ENCODE measurements around the gene SPRY1. TPM values are rescaled to one million over a fixed set of nuclear protein-coding genes. Genes with fewer than 3 reads are reported as not detected.
A peak's percentile ranks its signal among the peaks of the same experiment; 100 is the strongest.

Gene SPRY1
- total RNA-seq, 1 donor from 2014 or later: 134 TPM

GRCh38 chr4:123435246-123436113, 38.9 kb downstream of the SPRY1 start:
- Histone ChIP-seq H3K9me3 (no peaks in the 10 kb centered on the region), H3K4me1 (no peaks in the 10 kb centered on the region), H3K4me3 (no peak overlapping the region), H3K36me3 (no peaks in the 10 kb centered on the region), H3K27me3 (no peaks in the 10 kb centered on the region), H3K27ac (no peak overlapping the region)
- ATAC-seq (peak; percentile 37), DNase-seq (no peak)
- intact Hi-C loops (cut with DNase I): no loop called here
- TF ChIP-seq CTCF (IDR thresholded peaks at IDR 0.05): no peak

GRCh38 chr4:123438031-123438430, 41.4 kb downstream of the SPRY1 start:
- Histone ChIP-seq H3K4me1 (peaks cover 4% of the 10 kb centered on the region), H3K4me3 (no peak overlapping the region), H3K36me3 (no peaks in the 10 kb centered on the region), H3K27ac (no peak overlapping the region), H3K9me3 (no peaks in the 10 kb centered on the region), H3K27me3 (no peaks in the 10 kb centered on the region)
- no peak for DNase-seq
- intact Hi-C loops (cut with DNase I): no loop called here
- no peak for TF ChIP-seq CTCF (IDR thresholded peaks at IDR 0.05)
- peak; percentile 92 for ATAC-seq

GRCh38 chr4:123443401-123444289, 47.0 kb downstream of the SPRY1 start:
- Histone ChIP-seq H3K27ac (peak overlapping the region; percentile 33), H3K36me3 (no peaks in the 10 kb centered on the region), H3K27me3 (no peaks in the 10 kb centered on the region), H3K4me1 (peaks cover 18% of the 10 kb centered on the region), H3K9me3 (no peaks in the 10 kb centered on the region), H3K4me3 (peak overlapping the region; percentile 6)
- DNase-seq: no peak
- no peak for TF ChIP-seq CTCF (IDR thresholded peaks at IDR 0.05)
- ATAC-seq: peak; percentile 84
- intact Hi-C loops (cut with DNase I): no loop called here

GRCh38 chr4:123444290-123444731, 47.7 kb downstream of the SPRY1 start:
- ATAC-seq: peak; percentile 94
- Histone ChIP-seq H3K4me1 (peaks cover 18% of the 10 kb centered on the region), H3K27me3 (no peaks in the 10 kb centered on the region), H3K27ac (peak overlapping the region; percentile 33), H3K9me3 (no peaks in the 10 kb centered on the region), H3K36me3 (no peaks in the 10 kb centered on the region), H3K4me3 (peak overlapping the region; percentile 6)
- intact Hi-C loops (cut with DNase I): no loop called here
- no peak for TF ChIP-seq CTCF (IDR thresholded peaks at IDR 0.05)
- DNase-seq: peak; percentile 70

- ATAC-seq: no peak
- no peak for TF ChIP-seq CTCF (IDR thresholded peaks at IDR 0.05)
- no peak overlapping the region for H3K4me3 ChIP-seq
These were observed 50.4 kb downstream of the SPRY1 start for GRCh38 chr4:123446865-123447474.

More at GRCh38 chr4:123446865-123447474, 50.4 kb downstream of the SPRY1 start:
- peaks cover 18% of the 10 kb centered on the region for H3K4me1 ChIP-seq
- no peak overlapping the region for H3K27ac ChIP-seq
- intact Hi-C loops (cut with DNase I): no loop called here
- no peaks in the 10 kb centered on the region for H3K9me3 ChIP-seq
- no peak for DNase-seq
- no peaks in the 10 kb centered on the region for H3K27me3 ChIP-seq
- no peaks in the 10 kb centered on the region for H3K36me3 ChIP-seq
